Keratinocyte (primary cell): ENCODE measurements around the gene OSBPL8.

ENCODE experiments used
- CTCF ChIP-seq, 3 experiments: IDR thresholded peaks in 1 of 3; conservative IDR thresholded peaks in 1 of 3; optimal IDR thresholded peaks in 1 of 3; 2 replicates in 2 of 3; 3 replicates in 1 of 3; pipeline versions ENCODE3 to v1.5.1; 2011; ENCODE audit warnings: low read length in 3 of 3, mild to moderate bottlenecking in 3 of 3, moderate library complexity in 2 of 3, control low read depth in 1 of 3, inconsistent platforms in 1 of 3; ENCODE audit not compliant: insufficient read depth in 2 of 3; ENCODE audit errors: extremely low read depth in 1 of 3
- EZH2 ChIP-seq: IDR thresholded peaks from one replicate; pipeline ENCODE4 v1.6.1; 2012; ENCODE audit warnings: inconsistent platforms, mild to moderate bottlenecking, low read length, moderate library complexity

- TF ChIP-seq CTCF (optimal IDR thresholded peaks at IDR 0.05 in 1 of 3, IDR thresholded peaks at IDR 0.05 in 1 of 3, conservative IDR thresholded peaks at IDR 0.05 in 1 of 3; ENCODE audit: extremely low read depth in 1 of 3, insufficient read depth in 2 of 3, low read length in 3 of 3) (no peak), EZH2 (no peak)
Measured at GRCh38 chr12:76532520-76532919, 27.1 kb downstream of the OSBPL8 start.
